Superior temporal gyrus (tissue), 1 donor: ENCODE measurements around the gene P2RX2.

Experiments used
- DNase-seq: peaks from one replicate; pipeline ENCODE4 v3.0.0-alpha.2; 2016; ENCODE audit errors: extremely low spot score

The P2RX2 gene

DNA sequence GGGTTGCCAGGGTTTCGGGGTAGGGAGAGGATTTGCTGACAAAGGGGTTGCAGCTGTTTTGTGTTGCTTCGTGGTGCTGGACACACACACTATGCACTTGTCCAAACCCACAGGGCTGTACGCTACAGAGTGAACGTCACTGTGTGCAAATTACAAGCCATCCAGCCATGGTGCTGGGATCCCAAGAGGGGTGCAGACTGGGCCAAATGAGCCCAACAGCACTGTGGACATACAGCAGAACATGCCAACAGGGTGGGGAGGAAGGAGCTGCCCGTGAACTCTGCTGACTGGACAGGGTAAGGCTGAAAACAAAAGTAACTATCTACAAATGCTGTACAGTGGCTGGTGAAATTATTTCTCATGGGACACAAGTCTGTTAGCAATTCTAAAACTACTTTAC lies 43.4 kb downstream of the P2RX2 start:
- no peak for DNase-seq

GRCh38 chr12:132662901-132663755 lies 44.6 kb downstream of the P2RX2 start:
- DNase-seq = no peak

- DNase-seq = no peak
Measured at GRCh38 chr12:132664206-132665148, 45.9 kb downstream of the P2RX2 start.

DNA sequence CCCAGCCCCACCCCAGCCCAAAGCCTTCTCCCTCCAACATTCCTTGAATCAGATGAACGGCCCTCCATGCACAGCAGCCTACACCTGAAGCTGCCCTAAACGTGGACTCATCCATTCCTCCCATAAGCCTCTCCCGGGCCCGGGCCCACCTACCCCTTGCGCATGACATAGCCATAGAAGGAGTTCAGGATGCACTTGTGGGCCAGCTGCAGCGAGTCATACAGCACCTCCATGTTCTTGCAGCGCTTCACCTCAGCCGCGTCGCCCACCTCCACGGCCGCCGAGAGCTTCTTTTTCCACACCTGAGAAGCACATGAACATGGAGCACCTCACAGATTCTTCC lies 46.5 kb downstream of the P2RX2 start:
- DNase-seq = no peak

DNA sequence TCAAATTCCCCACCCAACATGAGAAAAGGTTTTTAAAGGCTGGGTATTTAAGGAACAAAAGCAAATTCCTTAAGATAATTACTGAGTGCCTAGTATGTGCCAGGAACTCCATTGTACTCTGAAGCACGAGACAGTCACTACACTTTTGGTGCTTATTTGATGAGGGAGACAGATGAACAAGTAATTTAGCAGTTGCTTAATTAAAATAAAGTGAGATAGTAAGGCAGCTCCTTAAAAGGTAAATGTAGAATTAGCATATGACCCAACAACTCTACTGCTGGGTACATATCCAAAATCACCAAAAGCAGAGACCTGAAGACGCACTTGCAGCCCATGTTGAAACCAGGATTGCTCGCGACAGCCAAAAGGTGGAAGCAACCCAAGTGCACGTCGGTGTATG lies 47.2 kb downstream of the P2RX2 start:
- DNase-seq = no peak

DNA sequence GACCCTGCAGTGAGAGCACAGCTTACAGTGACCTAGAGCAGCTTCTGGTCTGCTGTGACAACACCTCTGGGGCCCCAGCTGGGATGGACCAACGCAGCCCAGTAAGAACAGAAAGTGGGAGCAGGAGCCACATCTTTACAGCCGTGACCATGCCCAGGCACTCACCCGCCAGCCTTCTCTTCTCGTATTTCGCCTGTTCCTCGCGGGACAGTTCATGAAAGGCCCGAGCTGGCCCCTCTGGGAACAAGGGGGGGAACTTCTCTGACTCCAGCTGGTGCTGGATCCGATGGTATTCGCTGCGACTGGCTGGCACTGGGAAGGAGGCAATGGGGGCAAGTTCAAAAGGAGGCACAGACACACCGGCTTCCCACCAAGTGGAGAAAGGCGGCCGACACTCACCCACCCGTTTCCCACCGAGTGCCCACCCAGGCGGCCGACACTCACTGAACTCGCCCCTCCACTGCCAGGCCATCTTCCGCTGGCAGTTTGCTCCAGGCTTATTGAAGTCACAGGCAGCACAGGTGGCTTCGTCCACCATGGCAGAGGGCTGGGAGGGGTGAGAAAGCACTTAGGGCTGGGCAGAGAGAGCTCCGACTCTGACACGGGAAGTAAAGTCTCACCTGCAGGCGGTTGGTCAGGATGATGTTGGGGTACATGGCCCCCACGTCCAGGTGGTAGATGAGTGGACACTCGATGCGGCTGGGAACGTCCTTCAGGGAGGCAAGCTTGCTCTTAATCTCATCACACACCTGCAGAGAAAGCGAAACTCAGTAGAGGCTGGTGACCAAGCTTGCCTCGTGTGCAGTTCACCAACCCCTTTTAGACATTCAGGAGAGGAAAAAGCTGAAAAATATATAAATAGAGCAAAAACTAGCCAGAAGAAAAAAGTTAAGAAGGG lies 49.9 kb downstream of the P2RX2 start:
- no peak for DNase-seq

DNA sequence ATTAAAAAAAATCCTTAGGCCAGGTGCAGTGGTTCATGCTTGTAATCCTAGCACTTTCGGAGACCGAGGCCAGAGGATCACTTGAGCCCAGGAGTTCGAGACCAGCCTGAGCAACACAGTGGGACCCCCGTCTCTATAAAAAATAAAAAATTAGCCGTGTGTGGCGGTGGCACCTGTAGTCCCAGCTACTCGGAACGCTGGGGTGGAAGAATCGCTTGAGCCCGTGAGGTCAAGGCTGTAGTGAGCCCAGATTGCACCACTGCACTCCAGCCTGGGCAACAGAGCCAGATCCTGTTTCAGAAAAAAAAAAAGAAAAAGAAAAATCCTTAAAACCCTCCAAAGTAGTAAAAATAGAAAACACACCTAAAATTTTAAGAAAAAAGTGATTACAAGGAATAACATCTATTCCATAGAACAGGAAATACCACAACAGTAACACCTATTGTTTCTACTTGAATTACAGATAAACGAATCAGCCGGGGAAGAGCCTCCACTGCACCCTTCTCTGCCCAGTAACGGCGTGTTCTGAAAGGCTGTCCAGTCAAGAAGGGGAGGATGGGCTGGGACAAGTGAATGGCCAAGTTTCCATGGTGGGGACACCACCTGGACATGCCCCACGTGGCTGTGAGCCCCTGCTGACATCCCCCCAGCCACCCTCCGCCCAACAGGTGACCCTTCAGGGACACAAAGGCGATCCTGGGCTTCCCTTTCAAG lies 50.7 kb downstream of the P2RX2 start:
- no peak for DNase-seq
